Thoracic aorta (tissue), 2 donors: ENCODE results near the gene ULK2. TPM values are rescaled to one million over a fixed set of nuclear protein-coding genes. Genes with fewer than 3 reads are reported as not detected.

ENCODE experiments used
- ATAC-seq: fragments of 150-250 bp; one replicate; pipeline ENCODE4 v1.8.0; 2017; ENCODE audit warnings: low read depth; ENCODE audit not compliant: insufficient number of reproducible peaks, low FRiP score
- DNase-seq: peaks from one replicate; pipeline ENCODE4 v3.0.0-alpha.2; 2020; ENCODE audit warnings: low spot score
- H3K27ac ChIP-seq, 2 donors: fragments of 200-600 bp; sonication (generic); 1 replicate in 1 of 2; 2 replicates in 1 of 2; pipeline ENCODE4 v1.5.1; 2016; ENCODE audit warnings: mild to moderate bottlenecking in 2 of 2, moderate library complexity in 2 of 2
- H3K27me3 ChIP-seq: fragments of 200-600 bp; sonication (generic); replicated peaks from 2 replicates; pipeline ENCODE4 v1.6.0; 2016; ENCODE audit warnings: mild to moderate bottlenecking; ENCODE audit not compliant: insufficient read depth
- H3K36me3 ChIP-seq: fragments of 200-600 bp; sonication (generic); one replicate; pipeline ENCODE4 v1.5.1; 2016
- H3K4me1 ChIP-seq, 2 donors: fragments of 200-600 bp; sonication (generic); 1 replicate in 1 of 2; 2 replicates in 1 of 2; pipeline versions ENCODE4 v1.5.1 to v1.6.0; 2016; ENCODE audit warnings: low read depth in 2 of 2, mild to moderate bottlenecking in 1 of 2; ENCODE audit not compliant: control insufficient read depth in 1 of 2
- H3K4me3 ChIP-seq: fragments of 200-600 bp; sonication (generic); 2 replicates; pipeline ENCODE4 v1.5.1; 2016; ENCODE audit warnings: mild to moderate bottlenecking
- H3K9me3 ChIP-seq: fragments of 200-600 bp; sonication (generic); 2 replicates; pipeline ENCODE4 v1.5.1; 2016
- total RNA-seq, 2 donors: library from RNA; depleted of rRNA; stranded (reverse); fragments of >200 nt; gene quantifications; one replicate each; pipeline versions ENCODE4 v1.1.0 to v1.2.3, GENCODE V29; 2016
- TF ChIP-seq, protein P1 (sequence below): fragments of 200-600 bp; sonication (generic); IDR thresholded peaks from one replicate; pipeline ENCODE4 v1.5.1; 2019; ENCODE audit warnings: antibody characterized with exemption

ULK2 gene
- 10 to 100 TPM; 24.8 TPM for total RNA-seq

DNA sequence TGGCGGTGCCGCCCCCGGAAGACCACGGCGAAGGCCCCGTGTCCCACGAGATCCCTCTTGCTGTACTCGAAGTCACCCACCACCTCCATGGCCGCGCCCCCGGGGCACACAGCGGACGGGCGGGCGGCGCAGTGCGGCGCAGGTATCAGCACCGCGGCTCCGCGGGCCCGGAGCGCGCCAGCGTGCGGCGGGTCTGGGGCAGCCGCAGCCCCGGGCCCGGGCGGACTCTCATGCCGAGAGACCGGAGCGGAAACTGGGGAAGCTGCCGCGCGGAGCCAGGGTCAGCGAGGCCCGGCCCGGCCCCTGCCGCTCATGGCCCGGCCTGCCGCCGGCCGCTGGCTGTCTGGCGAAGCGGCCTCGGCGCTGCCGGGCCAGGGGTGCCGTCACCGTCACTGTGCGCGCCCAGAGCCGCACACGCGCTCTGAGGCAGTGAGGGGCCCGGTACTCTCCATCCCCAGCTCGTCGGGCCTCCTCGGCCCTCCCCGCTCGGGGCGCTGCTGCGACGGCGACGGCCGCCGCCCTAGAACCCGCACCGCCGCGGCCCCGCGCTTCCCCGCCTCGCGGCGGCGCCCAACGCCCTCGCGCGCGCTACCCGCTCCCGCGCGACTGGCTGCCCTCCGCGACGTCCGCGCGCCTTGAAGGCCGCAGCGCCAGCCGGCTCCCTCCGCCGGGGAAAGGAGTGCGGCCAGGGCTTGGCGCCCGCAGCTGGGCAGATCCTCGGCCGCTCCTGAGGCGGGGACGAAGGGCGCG lies at the start of gene ULK2:
Gene ULK2 (minus strand): TSS at position 608 of the 750 bp plus-strand sequence. CDS start 519 bp downstream, at position 89.
- peak; percentile 56 for ATAC-seq
- TF ChIP-seq, protein P1, sequence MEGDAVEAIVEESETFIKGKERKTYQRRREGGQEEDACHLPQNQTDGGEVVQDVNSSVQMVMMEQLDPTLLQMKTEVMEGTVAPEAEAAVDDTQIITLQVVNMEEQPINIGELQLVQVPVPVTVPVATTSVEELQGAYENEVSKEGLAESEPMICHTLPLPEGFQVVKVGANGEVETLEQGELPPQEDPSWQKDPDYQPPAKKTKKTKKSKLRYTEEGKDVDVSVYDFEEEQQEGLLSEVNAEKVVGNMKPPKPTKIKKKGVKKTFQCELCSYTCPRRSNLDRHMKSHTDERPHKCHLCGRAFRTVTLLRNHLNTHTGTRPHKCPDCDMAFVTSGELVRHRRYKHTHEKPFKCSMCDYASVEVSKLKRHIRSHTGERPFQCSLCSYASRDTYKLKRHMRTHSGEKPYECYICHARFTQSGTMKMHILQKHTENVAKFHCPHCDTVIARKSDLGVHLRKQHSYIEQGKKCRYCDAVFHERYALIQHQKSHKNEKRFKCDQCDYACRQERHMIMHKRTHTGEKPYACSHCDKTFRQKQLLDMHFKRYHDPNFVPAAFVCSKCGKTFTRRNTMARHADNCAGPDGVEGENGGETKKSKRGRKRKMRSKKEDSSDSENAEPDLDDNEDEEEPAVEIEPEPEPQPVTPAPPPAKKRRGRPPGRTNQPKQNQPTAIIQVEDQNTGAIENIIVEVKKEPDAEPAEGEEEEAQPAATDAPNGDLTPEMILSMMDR: no peak
- H3K27me3 ChIP-seq: no peaks in the 10 kb centered on the region
- H3K4me1 ChIP-seq: peaks cover 8 to 15% of the 10 kb centered on the region in 2 donors
- no peak for DNase-seq
- peak within 1 kb of the TSS; percentile 77 to 79 for H3K27ac ChIP-seq
- peak within 1 kb of the TSS; percentile 83 for H3K4me3 ChIP-seq
- no peaks in the 10 kb centered on the region for H3K9me3 ChIP-seq
- no peaks in the 10 kb centered on the region for H3K36me3 ChIP-seq

DNA sequence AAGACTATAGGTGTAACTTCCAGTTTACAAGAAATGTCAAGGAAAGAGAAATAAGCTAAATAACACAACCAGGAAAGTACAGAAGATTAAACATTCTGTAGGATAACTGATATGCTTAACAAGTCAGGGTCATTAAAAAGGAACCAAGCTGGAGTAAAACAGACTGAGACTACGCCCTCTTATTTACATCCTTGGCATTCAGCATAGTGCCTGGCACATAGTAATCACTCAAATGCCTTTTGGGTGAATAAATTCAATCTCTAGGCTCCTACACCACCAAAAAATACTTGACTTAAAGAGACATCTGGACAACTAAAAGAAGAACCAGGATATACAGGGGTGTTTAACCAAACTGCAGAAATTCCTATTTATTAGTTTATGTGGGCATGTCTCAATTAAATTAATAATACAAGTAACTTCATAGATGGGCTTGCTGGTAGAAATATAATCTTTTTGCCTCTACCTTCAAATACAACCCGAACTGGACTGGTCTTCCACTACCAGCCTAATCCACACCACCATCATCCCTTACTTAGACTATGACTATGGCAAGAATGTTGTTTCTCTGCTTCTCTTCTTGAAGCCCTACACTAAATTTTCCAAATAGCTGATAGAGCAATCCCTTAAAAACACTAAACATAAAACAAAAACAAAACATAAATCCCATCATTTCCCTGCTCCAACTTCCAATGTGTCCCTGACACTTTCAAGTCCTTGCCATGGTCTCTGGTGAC lies 47.7 kb upstream of the ULK2 start:
- TF ChIP-seq, protein P1: no peak
- Histone ChIP-seq H3K27ac (no peak overlapping the region), H3K36me3 (peaks cover 37% of the 10 kb centered on the region), H3K27me3 (no peaks in the 10 kb centered on the region), H3K4me1 (no peaks in the 10 kb centered on the region), H3K9me3 (no peaks in the 10 kb centered on the region), H3K4me3 (no peak overlapping the region)
- DNase-seq (no peak), ATAC-seq (no peak)

DNA sequence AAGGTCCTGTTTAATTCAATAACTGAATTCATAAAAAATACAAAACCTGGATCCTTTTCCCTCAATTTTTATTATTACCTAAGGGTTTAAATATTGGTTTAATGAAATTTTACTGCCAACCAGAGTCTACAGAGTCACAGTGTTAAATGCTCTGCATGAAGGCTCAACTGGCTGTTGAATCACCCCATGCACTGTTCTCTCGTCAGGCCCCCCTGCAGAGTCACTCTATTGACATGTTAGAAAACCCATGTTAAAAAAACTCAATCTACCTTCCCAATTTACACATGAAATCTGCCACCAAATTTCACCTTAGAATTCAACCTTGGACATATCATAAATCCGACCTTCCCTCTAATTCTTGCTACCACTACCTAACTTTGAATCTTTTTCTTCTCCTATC lies 43.3 kb upstream of the ULK2 start:
- no peak for DNase-seq
- H3K4me1 ChIP-seq: no peaks in the 10 kb centered on the region
- no peak overlapping the region for H3K4me3 ChIP-seq
- no peak for ATAC-seq
- no peaks in the 10 kb centered on the region for H3K9me3 ChIP-seq
- H3K27me3 ChIP-seq: no peaks in the 10 kb centered on the region
- TF ChIP-seq, protein P1: no peak
- H3K27ac ChIP-seq: no peak overlapping the region
- H3K36me3 ChIP-seq: peaks cover 50% of the 10 kb centered on the region

DNA sequence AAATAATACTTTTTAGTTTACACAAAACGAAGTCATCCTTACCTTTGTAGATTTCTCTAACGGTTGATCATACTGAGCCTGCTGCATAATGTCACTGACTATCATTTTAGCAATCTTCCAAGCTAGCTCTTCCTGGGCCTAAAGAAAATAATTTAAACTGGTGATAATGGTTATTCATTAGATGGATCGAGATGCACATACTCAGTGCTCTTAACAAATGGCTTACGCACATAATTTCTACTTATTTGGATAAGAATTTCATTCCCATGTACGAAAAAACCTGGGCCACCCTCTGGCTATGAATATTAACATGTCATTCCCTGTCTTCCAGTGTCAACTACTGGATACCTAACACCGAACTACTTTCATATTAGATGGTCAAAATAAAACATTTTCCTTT lies 41.4 kb upstream of the ULK2 start:
- Histone ChIP-seq H3K36me3 (peaks cover 51% of the 10 kb centered on the region), H3K4me3 (no peak overlapping the region), H3K27me3 (no peaks in the 10 kb centered on the region), H3K4me1 (no peaks in the 10 kb centered on the region), H3K9me3 (no peaks in the 10 kb centered on the region), H3K27ac (no peak overlapping the region)
- TF ChIP-seq, protein P1: no peak
- DNase-seq (no peak), ATAC-seq (no peak)

DNA sequence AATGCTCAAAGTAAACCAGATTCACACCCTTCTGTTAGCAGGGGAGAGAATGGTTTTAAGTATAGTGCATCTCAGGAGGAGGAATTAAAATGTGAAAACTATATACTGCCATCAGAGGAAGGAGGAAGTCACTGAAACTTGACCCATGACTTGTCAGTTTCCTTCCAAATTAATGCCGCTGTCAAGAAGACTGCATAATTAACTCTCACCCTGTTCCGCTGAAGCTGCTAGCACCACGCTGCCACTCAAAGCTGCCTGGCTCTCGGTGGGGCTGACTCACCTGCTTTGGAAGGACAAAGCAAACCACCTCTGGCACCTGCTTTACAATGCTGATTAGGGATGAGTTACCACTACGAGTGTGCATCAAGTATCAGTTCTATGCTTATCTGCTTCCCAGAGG lies 37.8 kb upstream of the ULK2 start:
- Histone ChIP-seq H3K27me3 (no peaks in the 10 kb centered on the region), H3K9me3 (no peaks in the 10 kb centered on the region), H3K4me3 (no peak overlapping the region), H3K4me1 (no peaks in the 10 kb centered on the region), H3K36me3 (peaks cover 48% of the 10 kb centered on the region), H3K27ac (no peak overlapping the region)
- DNase-seq (no peak), ATAC-seq (no peak)
- TF ChIP-seq, protein P1: no peak
